Measurements from ENCODE around the gene PPP1R1B.

DNA sequence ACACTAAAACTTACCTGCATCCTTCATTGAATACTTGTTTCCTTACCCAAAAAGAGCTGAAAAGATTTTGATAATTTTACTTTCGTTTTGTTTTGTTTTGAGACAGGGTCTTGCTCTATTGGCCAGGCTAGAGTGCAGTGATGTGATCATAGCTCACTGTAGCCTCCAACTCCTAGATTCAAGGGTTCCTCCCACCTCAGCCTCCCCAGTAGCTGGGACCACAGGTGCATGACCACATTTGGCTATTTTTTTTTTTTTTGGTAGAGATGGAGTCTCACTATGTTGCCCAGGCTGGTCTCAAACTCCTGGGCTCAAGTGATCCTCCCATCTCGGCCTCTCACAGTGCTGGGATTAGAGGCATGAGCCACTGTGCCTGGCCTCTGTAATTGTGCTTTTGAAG lies 28.4 kb downstream of the PPP1R1B start:
- TF ChIP-seq EZH2phosphoT487 (IDR thresholded peaks at IDR 0.05; ENCODE audit: borderline replicate concordance), result no peak
- TF ChIP-seq, protein P1, sequence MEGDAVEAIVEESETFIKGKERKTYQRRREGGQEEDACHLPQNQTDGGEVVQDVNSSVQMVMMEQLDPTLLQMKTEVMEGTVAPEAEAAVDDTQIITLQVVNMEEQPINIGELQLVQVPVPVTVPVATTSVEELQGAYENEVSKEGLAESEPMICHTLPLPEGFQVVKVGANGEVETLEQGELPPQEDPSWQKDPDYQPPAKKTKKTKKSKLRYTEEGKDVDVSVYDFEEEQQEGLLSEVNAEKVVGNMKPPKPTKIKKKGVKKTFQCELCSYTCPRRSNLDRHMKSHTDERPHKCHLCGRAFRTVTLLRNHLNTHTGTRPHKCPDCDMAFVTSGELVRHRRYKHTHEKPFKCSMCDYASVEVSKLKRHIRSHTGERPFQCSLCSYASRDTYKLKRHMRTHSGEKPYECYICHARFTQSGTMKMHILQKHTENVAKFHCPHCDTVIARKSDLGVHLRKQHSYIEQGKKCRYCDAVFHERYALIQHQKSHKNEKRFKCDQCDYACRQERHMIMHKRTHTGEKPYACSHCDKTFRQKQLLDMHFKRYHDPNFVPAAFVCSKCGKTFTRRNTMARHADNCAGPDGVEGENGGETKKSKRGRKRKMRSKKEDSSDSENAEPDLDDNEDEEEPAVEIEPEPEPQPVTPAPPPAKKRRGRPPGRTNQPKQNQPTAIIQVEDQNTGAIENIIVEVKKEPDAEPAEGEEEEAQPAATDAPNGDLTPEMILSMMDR (conservative IDR thresholded peaks at IDR 0.05; ENCODE audit: low read length), result no peak

All from Loucy (cell line).